B cell (primary cell): Measurements from ENCODE around the gene MEN1. TPM values are rescaled to one million over a fixed set of nuclear protein-coding genes. Genes with fewer than 3 reads are reported as not detected.

Experiments used
- ATAC-seq: fragments of 200-7000 bp; cut with Tn5 transposase; one replicate; pipeline ENCODE4 v1.10.0; 2021; ENCODE audit warnings: low read depth, mild to moderate bottlenecking, moderate number of reproducible peaks, moderate library complexity
- CTCF ChIA-PET: fragments of 350-600 bp; sonication (Branson Sonifier 250); formaldehyde crosslinking; loops from one replicate; lab custom pipeline; 2021; ENCODE audit warnings: antibody characterized with exemption, inconsistent platforms; lab: Charles Lee
- POLR2A ChIA-PET: fragments of 350-600 bp; sonication (Branson Sonifier 250); formaldehyde crosslinking; loops from one replicate; lab custom pipeline; 2021; ENCODE audit warnings: antibody characterized with exemption; lab: Charles Lee
- DNase-seq: peaks from one replicate; pipeline ENCODE4 v3.0.0; 2013
- H2AFZ ChIP-seq: 2 replicates; pipeline ENCODE4 v1.6.1; 2012; ENCODE audit warnings: mild to moderate bottlenecking, low read depth, low read length; ENCODE audit not compliant: insufficient read depth, poor library complexity, severe bottlenecking
- H3K27ac ChIP-seq, 2 donors: 1 replicate in 1 of 2; 2 replicates in 1 of 2; pipeline ENCODE4 v1.5.1; 2012 to 2013; ENCODE audit warnings: low read length in 2 of 2, mild to moderate bottlenecking in 2 of 2, moderate library complexity in 1 of 2
- H3K27me3 ChIP-seq, 4 experiments: fragments of 200-600 bp in 1 of 4; sonication (generic) in 1 of 4; replicated peaks in 1 of 4; 1 replicate in 2 of 4; 2 replicates in 2 of 4; pipeline versions ENCODE4 v1.6.1 to v1.7.0; 2013 to 2016; ENCODE audit warnings: low read length in 3 of 4, mild to moderate bottlenecking in 2 of 4, mixed read lengths in 1 of 4, moderate library complexity in 1 of 4; ENCODE audit not compliant: insufficient read depth in 4 of 4, control insufficient read depth in 3 of 4; ENCODE audit errors: control extremely low read depth in 1 of 4
- H3K36me3 ChIP-seq, 2 experiments: replicated peaks in 1 of 2; 1 replicate in 1 of 2; 2 replicates in 1 of 2; pipeline versions ENCODE4 v1.6.1 to v1.7.1; 2013; ENCODE audit warnings: low read length in 1 of 2; ENCODE audit not compliant: insufficient read depth in 2 of 2, control insufficient read depth in 1 of 2; ENCODE audit errors: control extremely low read depth in 1 of 2, extremely low read depth in 1 of 2
- H3K4me1 ChIP-seq, 2 donors: fragments of 200-600 bp in 1 of 2; sonication (generic) in 1 of 2; 1 replicate in 1 of 2; 2 replicates in 1 of 2; pipeline versions ENCODE4 v1.5.1 to v1.6.1; 2013 to 2017; ENCODE audit warnings: low read length in 2 of 2; ENCODE audit not compliant: control insufficient read depth in 2 of 2, insufficient read depth in 2 of 2
- H3K4me2 ChIP-seq: replicated peaks from 2 replicates; pipeline ENCODE3; 2012; ENCODE audit warnings: mild to moderate bottlenecking, low read depth, low read length; ENCODE audit not compliant: poor library complexity, severe bottlenecking
- H3K4me3 ChIP-seq, 5 experiments: fragments of 200-600 bp in 1 of 5; sonication (generic) in 1 of 5; 1 replicate in 3 of 5; 2 replicates in 2 of 5; pipeline versions ENCODE4 v1.5.1 to v1.7.0; 2011 to 2016; ENCODE audit warnings: low read length in 4 of 5, mild to moderate bottlenecking in 4 of 5, low read depth in 2 of 5, control low read depth in 1 of 5, moderate library complexity in 1 of 5; ENCODE audit not compliant: insufficient read depth in 1 of 5; ENCODE audit errors: control extremely low read depth in 1 of 5, extremely low read depth in 1 of 5
- H3K79me2 ChIP-seq: fragments of 200-600 bp; sonication (generic); one replicate; pipeline ENCODE4 v1.6.0; 2016; ENCODE audit warnings: low read length; ENCODE audit not compliant: control insufficient read depth, insufficient read depth
- H3K9ac ChIP-seq: fragments of 200-600 bp; sonication (generic); 2 replicates; pipeline ENCODE4 v1.6.1; 2017; ENCODE audit warnings: mild to moderate bottlenecking, low read length, moderate library complexity
- H3K9me3 ChIP-seq, 3 donors: one replicate each; pipeline versions ENCODE4 v1.6.1 to v1.7.1; 2013; ENCODE audit warnings: low read length in 2 of 3; ENCODE audit not compliant: control insufficient read depth in 2 of 3, insufficient read depth in 1 of 3; ENCODE audit errors: control extremely low read depth in 1 of 3
- H4K20me1 ChIP-seq: 2 replicates; pipeline ENCODE4 v1.6.0; 2012; ENCODE audit warnings: mild to moderate bottlenecking, low read length; ENCODE audit not compliant: insufficient read depth, control insufficient read depth, poor library complexity, severe bottlenecking
- H3K27ac Mint-ChIP-seq: one replicate; pipeline ENCODE4 v1.8.0; 2021; ENCODE audit warnings: mixed read lengths
- H3K27me3 Mint-ChIP-seq: one replicate; pipeline ENCODE4 v1.8.0; 2021; ENCODE audit warnings: mixed read lengths
- H3K4me1 Mint-ChIP-seq: one replicate; pipeline ENCODE4 v1.8.0; 2021; ENCODE audit warnings: mixed read lengths
- H3K4me3 Mint-ChIP-seq: one replicate; pipeline ENCODE4 v1.8.0; 2021; ENCODE audit warnings: mixed read lengths
- H3K9me3 Mint-ChIP-seq: one replicate; pipeline ENCODE4 v1.8.0; 2022; ENCODE audit warnings: mixed read lengths; ENCODE audit not compliant: insufficient read depth
- CTCF ChIP-seq: fragments of 200-600 bp; IDR thresholded peaks from one replicate; pipeline ENCODE4 v1.8.0; 2022; ENCODE audit warnings: antibody characterized with exemption, mild to moderate bottlenecking
- EZH2 ChIP-seq: IDR thresholded peaks from 2 replicates; pipeline ENCODE4 v1.6.1; 2012; ENCODE audit warnings: borderline replicate concordance, low read depth, mild to moderate bottlenecking, moderate library complexity, low read length; ENCODE audit not compliant: insufficient read depth, poor library complexity, severe bottlenecking
- WGBS: methylation state at CpG from one replicate; pipeline ENCODE4 v1.1.5; 2013; ENCODE audit warnings: missing lambda C conversion rate; ENCODE audit not compliant: insufficient coverage; 5-methylcytosine and 5-hydroxymethylcytosine counted together
- intact Hi-C: fragments of 100-400 bp; cut with micrococcal nuclease; formaldehyde crosslinking; loops from one replicate; pipeline ENCODE4 v1.10.0; 2022
- polyA plus RNA-seq: library from polyadenylated mRNA; depleted of rRNA; stranded (reverse); fragments of >200 nt; gene quantifications from 2 replicates; pipeline ENCODE4 v1.2.3, GENCODE V29; 2012
- total RNA-seq, 2 donors: library from RNA; stranded (reverse); fragments of 120-200 nt in 1 of 2; gene quantifications; 1 replicate in 1 of 2; 2 replicates in 1 of 2; pipeline versions ENCODE4 v1.2.3 to v1.2.4, GENCODE V29; 2013 to 2022

Gene MEN1
- total and polyA plus RNA-seq, 2 donors (not counting 1 experiment from before 2014, with no cell fraction given) = 48.2 to 68.5 TPM

DNA sequence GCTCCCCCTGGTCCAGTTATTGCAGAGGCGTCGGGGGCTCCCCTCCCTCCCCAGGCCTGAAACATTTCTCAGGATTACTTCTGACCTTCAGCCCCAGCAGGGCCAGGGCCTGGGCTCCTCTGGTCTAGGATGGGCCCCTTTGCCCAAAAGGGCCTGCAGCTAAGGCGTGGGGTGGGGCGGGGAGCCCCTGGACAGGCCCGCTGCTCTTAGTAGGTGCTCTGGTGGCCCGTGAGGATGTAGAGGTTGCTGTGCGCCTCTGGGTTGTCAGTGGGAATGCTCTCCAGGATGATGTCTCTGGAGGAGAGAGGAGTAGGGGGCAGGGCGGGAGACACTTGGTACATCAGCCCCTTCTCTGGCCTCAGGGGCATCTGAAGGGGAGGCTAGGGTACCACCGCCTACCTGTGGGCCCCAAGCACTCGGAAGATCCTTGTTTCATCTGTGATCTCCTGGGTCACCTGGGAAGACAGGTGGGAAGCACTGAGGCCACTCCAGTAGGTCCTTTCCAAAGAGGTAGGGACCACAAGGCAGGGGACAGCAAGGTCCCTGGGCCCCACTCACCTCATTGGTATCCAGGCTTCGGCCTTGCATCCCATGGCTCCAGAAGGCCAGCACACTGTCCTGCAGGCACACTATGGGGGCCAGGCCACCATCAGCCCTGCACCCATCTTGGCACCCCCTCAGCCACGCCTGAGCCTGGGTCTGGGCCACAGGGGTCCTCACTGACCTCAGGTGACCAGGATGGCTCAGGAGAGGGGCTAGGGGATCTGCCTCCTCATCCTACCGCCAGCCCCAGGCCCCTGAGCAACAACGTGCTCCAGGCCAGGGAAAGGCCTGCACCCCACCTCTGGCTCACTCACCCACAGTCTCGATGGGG lies 20.8 kb downstream of the MEN1 start:
- no peak overlapping the region for H2AFZ ChIP-seq
- no peak overlapping the region for H3K4me2 ChIP-seq
- ChIA-PET POLR2A (interaction anchor here (0.8 kb wide), 1 partner anchor 224 kb away, joined by 3 read pairs; the partner anchor contains the start of gene ARL2), CTCF (interaction anchor here (1.7 to 6.6 kb wide), 4 partner anchors 12 to 106 kb away, joined by 8 to 73 read pairs (median 13); partner anchors contain the start of genes CDC42BPG and MAP4K2)
- no peak for DNase-seq
- no peaks in the 10 kb centered on the region for H3K9me3 ChIP-seq
- Mint-ChIP-seq H3K4me3 (no peak overlapping the region), H3K27me3 (no peaks in the 10 kb centered on the region), H3K4me1 (peaks cover 18% of the 10 kb centered on the region), H3K27ac (no peak overlapping the region), H3K9me3 (no peaks in the 10 kb centered on the region)
- H3K9ac ChIP-seq = no peak overlapping the region
- intact Hi-C loops = no loop called here
- H3K4me3 ChIP-seq = no peak overlapping the region
- no peaks in the 10 kb centered on the region for H4K20me1 ChIP-seq
- H3K79me2 ChIP-seq = no peaks in the 10 kb centered on the region
- TF ChIP-seq CTCF (no peak), EZH2 (no peak)
- no peaks in the 10 kb centered on the region for H3K27me3 ChIP-seq
- 95% methylated on average over 11 of the region's 15 CpGs for WGBS
- H3K4me1 ChIP-seq = peaks cover 13 to 18% of the 10 kb centered on the region in 2 donors
- peaks cover 4 to 48% of the 10 kb centered on the region in 2 experiments for H3K36me3 ChIP-seq
- no peak overlapping the region for H3K27ac ChIP-seq
- no peak for ATAC-seq
